GM21515 (cell line): ENCODE results near the gene CCDC12.

ENCODE experiments used
- ATAC-seq: cut with Tn5 transposase; IDR thresholded peaks from one replicate; pipeline ENCODE4 v1.9.1; 2021; ENCODE audit not compliant: unreplicated experiment

The CCDC12 gene

DNA sequence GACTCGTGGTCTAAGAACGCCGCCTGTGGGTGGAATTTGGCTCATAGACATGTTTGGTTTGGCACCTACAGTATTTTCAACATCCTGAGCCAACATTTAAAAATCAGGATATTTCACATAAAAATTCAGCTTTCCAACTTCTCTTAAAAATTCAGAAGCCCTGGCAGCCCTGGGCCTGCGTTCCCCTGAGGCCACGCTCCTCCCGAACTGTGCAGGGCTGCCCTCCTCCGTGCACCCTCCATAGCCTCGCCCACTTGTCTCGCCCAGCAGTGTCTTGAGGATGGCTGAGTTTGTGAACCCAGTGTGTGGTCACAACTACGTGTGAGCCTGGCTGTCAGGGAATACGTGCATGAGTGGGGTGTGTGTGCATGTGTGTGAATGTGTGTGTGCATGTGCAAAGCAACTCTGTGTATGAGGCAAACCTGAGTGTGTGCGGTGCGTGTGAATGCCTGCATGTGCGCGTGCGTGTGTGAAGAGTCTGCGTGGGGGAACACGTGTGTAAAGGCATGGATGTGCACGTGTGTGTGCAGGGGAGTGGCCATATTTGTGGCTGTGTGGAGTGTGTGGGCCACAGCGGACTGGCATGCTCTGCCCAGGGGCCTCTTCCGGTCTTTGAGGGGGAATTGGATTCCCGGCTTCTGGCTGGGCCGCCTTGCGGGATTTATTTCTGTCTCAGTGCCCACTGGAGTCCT, 68.1 kb downstream of the CCDC12 start:
- no peak for ATAC-seq

DNA sequence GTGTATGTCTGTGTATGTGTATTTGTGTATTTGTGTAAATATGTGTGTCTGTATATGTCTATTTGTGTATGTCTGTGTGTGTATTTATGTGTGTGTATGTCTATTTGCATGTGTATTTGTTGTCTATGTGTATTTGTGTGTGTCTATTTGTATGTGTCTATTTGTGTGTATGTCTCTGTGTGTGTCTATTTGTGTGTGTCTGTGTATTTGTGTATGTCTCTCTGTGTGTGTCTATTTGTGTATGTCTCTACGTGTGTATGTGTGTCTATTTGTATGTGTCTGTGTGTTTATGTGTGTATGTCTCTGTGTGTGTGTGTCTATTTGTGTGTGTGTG, 68.6 kb downstream of the CCDC12 start:
- no peak for ATAC-seq

DNA sequence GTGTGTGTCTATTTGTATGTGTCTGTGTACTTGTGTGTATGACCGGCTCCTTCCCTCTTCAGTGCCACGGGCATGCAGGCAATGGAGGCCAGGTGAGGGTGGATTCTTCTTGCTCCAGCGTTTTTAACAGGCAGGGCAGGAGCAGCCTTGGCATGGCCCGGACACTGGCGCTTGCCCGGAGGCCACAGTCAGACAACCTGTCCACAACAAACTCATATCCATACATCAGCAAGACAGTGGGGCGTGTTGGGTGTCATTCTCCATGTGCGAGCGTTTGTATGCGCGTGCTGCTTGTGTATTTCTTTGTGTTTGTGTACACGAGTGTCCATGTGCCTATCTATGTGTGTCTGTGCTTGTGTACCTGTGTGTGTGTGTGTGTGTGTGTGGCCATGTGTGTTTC, 69.3 kb downstream of the CCDC12 start:
- ATAC-seq: no peak

DNA sequence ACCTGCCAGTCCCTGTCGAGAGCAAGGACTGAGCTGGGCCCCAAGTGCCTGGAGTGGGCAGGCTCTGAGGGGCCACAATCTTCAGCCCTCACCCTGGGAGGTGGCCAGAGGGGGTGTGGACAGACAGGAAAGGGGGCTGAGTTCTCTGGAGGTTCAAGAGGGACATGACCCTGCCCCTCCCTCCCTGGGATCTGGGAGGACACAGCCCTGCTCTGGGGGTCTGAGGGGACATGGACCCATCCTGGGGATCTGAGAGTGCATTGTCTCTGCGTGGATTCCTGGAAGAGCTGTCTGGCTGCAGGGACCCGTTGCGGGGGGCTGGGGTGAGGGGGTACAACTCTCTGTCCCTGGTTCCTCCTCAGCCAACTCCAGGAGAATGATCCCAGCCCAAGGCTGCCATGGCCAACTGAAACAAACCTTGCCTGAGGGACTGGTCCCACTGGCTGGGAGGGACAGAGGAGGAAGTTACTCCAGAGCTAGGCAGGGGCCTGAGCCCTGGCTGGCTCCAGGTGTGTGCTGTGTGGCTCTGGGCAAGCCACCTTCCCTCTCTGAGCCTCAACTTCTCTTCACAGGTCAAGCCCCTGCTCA, 70.0 kb downstream of the CCDC12 start:
- no peak for ATAC-seq

DNA sequence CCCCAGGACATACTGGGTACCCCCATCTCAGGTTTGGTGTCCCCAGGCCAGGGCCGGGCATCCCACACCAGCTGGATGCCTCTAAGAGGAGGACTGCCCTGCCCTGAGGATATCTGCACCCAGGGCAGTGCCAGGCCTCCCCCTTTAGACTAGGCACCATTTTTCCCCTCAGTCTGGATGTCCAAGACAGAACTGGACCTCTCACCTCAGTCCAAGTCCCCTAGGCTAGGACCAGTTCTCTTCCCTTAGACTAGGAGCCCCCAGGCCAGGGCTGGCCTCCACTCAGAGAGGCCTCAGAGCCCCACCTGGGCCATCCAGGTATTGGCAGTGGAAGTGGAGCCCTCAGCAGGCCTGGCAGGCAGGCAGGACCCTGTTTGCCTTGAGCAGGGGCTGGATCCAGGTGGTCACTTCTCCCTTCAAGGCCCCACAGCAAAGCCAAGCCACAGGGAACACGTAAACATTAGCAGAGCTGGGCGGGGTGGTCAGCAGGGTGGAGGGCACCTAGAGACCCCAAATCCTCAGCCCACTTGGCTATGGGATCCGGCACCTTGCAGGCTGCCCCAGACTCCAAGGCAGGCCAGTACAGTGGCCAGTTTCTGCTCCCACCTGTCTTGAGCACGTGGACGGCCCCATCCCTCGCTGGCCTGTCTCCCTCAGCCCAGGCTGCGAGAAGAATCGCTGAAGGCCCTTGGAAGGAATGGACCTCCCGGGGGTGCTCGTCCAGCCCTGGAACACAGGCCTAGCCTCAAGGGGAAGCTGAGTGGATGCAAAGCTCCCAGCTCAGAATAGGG, 70.7 kb downstream of the CCDC12 start:
- ATAC-seq: no peak

DNA sequence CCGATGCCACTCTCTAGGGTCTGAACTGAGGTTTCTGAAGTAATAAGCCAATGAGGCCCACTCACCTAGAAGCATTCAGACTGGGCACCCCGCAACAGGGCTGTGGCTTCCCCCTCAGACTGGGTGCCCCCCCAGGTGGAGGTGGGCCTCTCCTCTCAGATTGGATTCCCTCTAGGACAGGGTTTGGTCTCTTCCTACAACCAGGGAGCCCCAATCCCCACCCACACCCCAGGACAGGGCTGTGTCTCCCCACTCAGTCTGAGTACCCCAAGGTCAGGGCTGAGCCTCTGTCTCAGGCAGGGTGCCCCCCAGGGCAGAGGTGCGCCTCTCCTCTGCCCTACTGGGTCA, 71.4 kb downstream of the CCDC12 start:
- ATAC-seq: no peak

DNA sequence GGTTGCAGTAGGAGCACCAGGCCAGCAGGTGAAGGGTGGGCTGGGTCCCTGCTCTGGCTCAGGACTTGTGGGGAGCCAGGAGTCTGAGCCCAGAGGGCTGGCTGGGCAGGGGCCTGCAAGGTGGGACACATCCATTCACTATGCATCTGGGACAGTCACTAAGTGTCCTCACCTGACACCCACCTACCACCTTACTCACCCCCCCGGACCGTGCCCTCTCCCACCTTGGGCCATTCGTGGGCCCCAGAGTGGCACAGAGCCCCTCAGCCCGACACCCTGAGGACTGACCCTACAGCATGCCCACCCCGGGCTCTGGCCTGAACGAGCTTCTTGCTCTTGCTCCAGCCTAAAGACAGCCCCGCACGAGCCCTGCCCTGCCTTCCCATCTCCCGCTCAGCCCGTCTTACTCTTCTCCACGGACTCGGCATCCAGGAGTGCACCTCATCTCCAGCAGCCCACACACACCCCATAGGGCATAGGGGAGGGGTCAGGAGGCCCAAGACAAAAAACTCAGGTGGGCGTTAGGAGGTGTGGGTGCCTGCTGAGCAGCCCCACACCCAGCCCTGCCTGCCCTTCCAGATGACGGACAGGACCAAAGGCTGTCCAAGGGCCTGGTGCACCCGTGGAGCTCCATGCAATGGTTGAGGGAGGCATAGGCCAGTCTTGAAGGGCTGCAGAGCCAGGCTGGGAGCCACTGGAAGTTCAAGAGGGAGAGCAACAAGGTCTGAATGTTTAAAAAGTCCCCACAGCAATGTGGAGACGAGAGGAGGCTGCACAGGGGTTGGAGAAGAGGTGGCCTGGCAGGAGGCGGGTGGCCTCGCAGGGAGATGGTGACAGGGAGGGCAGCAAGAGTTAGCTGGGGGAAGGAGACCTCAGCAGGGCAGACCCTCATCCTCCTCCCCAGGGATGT, 72.0 kb downstream of the CCDC12 start:
- ATAC-seq: no peak

DNA sequence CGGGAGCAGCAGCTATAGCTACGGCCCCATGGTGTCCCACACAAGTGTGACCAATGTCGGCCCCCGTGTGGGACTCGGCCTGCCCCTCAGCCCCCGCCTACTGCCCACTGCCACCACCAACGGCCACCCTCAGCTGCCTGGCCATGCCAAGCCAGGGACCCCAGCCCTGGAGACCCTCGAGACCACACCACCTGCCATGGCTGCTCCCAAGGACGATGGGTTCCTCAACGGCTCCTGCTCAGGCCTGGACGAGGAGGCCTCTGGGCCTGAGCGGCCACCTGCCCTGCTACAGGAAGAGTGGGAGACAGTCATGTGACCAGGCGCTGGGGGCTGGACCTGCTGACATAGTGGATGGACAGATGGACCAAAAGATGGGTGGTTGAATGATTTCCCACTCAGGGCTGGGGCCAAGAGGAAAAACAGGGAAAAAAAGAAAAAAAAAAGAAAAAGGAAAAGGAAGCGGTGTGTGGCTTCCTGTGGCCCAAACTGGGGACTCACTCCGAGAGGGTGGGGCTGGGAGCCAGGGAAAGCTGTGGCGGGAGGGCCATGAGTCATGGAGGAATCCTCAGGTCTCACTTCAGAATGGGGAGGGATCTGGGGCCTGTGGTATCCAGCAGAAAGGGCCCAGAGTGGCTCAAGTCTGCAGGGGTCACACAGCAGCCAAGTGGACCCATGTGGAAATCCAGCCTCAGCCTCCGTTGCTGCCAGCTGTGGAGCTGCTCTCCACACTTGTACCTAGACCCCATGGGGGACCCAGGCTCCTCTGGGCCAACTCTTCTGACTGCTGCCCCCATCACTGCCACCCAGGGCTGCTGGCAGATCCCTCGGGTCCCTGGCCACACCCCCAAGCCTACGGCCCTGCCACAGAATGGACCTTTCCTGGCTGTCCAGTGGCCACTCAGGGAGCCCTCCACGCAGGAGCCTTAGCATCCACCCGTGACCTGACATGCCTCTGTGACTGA, 72.9 kb downstream of the CCDC12 start:
- no peak for ATAC-seq

DNA sequence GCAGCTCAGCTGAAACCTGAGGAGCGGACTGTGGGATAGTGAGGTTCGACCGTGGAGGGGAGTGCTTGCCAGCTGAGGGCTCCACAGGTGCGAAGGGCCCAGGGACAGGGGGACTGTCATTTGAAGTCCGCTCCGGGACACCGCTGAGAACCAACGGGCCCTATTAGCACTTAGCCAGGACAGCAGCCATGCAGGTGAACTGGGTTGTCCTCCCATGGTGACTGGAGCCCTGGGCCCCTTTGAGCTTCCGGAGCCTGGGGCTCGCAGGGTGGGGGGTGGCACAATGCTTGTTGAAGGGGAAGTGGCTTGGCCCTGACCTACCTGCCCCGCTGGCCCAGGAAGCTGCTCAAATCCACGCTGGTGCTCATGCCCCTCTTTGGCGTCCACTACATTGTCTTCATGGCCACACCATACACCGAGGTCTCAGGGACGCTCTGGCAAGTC, 74.3 kb downstream of the CCDC12 start:
- ATAC-seq: no peak

DNA sequence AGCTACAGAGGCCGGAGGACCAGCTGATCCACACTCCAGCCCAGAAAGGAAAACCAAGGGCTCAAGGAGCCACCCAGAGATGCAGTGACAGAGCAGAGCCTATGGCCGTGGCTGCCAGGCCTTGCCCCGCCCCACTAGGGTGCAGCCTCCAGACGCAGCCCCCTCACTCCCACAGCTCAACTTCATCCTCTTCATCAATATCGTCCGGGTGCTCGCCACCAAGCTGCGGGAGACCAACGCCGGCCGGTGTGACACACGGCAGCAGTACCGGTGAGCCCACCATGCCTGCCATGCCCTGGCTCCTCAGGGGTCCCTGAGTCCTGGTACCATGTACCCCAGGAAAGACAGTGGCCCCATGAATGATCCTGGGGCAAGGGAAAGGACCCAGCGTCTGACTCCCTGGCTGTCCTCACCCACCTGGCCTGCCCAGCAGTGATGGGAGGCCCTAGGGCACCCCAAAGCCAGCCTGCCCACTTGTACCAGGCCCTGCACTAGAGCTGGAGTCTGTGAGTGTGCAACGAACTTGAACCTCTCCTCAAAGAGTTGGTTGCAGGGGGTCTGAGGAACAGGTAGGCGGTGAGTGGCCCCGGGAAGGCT, 74.9 kb downstream of the CCDC12 start:
- no peak for ATAC-seq

DNA sequence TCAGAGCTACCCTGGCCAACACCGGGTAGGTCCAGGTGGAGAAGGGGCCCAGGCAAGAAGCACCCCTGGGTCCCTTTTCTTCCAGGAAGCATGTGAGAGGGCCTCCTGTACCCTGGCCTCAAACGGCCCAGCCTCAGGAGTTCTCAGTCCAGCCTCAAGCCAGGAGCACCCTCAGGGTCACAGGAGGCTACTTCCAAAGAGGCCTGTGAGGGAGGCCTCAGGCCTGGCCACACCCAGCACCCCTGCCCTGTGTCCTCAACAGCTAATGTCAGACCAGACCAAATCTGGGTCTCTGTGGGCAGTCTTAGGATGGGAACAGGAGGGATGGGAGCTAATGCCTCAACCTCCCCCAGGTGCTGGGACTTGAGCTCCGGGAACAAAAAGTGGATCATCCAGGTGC, 75.5 kb downstream of the CCDC12 start:
- ATAC-seq: no peak

DNA sequence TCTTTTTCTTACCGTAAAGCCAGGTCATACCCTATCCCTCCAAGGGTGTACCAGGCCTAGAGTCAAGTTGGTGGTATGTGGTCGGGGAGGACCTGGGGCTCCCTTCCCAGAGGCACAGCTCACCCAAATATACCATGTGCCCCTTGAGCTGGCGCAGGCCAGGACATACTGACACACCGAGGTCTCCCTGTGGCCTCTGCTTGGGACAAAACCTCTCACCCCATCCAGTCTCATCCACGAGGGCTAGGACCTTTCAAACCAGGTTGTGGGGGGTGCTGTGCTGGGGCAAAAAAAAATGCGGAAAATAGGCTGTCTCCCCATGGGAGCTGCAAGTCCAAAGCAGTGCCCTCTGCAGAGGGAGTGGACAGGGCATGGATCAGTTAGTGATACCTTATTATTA, 76.2 kb downstream of the CCDC12 start:
- no peak for ATAC-seq

DNA sequence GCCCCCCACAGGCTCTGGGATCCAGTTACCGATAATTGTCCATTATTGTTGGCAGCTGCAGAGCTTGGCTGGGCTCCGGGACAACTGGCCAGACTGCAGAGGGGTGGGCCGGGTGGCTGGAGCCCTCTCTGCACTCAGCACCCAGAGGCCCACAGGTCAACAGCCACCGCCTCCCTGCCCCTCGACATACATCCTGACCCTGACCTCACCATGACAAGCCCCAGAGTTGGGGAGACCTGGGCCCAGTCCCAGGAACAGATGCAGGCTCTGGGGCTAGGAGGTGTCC, 76.6 kb downstream of the CCDC12 start:
- no peak for ATAC-seq

DNA sequence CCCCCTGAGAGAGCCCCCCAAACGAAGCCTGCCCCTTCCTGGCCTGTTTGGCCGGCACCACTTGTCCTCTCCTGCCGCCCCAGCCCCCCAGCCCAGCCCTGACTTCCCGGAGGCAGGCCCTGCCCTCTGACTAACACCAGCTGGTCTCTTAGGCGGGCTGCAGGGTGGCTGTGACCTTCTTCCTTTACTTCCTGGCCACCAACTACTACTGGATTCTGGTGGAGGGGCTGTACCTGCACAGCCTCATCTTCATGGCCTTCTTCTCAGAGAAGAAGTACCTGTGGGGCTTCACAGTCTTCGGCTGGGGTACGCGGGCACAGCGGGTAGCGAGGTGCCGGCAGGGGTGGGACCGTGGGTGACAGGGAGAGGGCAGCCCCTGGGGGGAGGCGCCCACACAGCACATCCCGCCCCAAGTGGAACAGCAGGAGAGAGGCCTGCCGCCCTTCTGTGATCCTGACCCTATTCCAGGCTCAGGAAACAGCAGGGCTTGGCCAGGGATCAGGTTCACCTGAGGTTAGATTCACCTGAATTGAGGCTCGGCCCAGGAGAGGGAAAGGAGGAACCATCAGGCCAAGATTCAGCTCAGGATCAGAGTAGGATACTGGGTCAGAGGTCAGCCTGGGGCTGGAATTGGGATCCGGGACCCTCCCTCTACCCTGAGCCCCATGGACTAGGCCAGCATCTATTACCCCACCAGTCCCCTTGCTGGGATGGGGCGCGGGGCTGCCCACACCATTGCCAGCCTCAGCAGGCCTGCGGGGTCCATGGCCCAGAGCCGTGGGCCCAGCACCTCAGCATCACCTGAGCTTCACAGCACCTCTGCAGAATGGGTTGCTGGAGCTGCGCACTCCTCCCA, 77.2 kb downstream of the CCDC12 start:
- no peak for ATAC-seq

DNA sequence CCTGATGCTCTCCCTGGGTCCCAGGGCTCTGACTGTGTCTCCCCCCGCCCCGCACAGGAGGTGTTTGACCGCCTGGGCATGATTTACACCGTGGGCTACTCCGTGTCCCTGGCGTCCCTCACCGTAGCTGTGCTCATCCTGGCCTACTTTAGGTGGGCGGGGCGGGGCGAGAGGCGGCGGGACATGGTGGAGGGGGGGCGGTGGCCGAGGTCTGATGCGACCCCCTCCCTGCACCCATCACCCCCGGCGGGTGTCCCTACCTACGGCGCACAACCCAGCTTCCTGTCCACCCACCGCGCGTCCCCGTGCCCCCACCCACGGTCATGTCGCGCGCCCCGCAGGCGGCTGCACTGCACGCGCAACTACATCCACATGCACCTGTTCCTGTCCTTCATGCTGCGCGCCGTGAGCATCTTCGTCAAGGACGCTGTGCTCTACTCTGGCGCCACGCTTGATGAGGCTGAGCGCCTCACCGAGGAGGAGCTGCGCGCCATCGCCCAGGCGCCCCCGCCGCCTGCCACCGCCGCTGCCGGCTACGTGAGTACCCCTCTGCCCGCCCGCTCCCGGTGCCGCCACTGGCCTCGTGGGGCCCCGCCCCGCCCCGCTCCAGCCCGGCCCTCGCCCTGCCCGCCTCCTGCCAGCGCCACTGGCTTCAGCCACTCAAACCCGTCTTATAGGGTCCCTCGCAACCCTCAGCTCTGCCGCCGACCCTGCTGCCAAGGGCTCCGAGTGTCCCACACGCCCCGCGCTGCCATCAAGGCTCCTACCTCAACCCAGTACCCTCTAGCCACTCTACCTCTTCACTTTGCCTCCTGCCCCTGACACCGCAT, 78.0 kb downstream of the CCDC12 start:
- no peak for ATAC-seq

DNA sequence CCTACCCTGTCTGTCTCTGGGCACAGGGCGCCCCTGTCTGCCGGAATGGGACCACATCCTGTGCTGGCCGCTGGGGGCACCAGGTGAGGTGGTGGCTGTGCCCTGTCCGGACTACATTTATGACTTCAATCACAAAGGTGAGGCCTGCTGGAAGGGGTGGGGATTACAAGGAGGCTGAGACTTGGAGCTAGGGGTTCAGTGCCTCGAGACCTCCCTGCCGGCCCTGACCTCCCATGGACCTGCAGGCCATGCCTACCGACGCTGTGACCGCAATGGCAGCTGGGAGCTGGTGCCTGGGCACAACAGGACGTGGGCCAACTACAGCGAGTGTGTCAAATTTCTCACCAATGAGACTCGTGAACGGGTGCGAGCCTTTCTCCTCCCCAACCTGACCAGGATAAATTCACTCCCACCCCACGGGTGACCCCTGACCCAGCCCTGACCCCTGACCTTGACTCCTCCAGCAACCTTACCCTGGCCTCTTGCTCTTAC, 78.7 kb downstream of the CCDC12 start:
- no peak for ATAC-seq

DNA sequence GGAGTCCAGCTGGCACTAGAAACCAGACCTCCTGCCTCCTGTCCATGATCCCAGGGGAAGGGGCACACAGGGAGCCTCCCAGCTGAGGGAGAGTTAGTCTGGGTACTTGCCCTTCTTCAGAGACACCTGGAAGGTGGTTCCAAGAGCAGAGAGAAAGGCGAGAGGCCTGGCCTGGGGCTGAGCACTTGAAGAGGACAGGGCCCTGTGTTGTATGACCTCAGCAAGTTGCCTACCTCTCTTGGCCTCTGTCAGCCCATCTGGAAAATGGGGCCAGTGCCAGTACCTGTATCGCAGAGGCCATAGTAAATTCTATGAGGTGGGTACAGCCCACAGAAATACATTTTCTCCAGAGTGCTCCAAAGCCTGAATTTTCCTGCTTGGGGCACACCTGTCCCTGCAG, 79.5 kb downstream of the CCDC12 start:
- ATAC-seq: no peak

DNA sequence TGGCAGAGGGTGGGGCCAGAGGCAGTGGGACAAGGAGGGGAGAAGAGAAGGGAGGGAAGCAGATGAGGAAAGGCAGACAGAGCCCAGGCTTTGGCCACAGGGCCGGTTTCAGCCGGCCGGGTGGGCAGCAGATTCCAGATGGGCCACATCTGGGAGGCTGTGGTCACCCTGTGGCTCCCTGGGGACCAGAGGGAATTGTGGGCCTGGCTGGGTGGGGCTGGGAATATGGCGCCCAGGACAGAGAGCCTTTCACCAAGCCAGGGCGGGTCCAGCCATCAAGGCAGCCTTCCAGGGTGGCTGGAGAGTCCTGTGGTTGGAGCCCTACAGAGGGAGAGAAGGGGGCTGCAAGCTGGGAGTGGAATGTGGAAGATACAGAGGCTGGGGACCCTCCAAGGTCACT, 80.2 kb downstream of the CCDC12 start:
- ATAC-seq: no peak
